NT2/D1 (cell line): ENCODE measurements around the gene RAD23B.

Experiments
- DNase-seq: peaks from one replicate; pipeline ENCODE4 v3.0.0-alpha.2; 2011; ENCODE audit warnings: low read depth, low spot score
- H3K27me3 ChIP-seq: 2 replicates; pipeline ENCODE4 v1.6.0; 2011; ENCODE audit warnings: mild to moderate bottlenecking; ENCODE audit not compliant: insufficient read length, insufficient read depth
- H3K36me3 ChIP-seq: 2 replicates; pipeline ENCODE4 v1.6.1; 2011; ENCODE audit warnings: mild to moderate bottlenecking, low read length, mixed read lengths; ENCODE audit not compliant: insufficient read depth, insufficient read length
- H3K4me1 ChIP-seq: 2 replicates; pipeline ENCODE4 v1.5.1; 2011; ENCODE audit not compliant: insufficient read depth, insufficient read length
- H3K4me3 ChIP-seq: 2 replicates; pipeline ENCODE4 v1.5.1; 2011; ENCODE audit warnings: low read depth; ENCODE audit not compliant: insufficient read length
- H3K9ac ChIP-seq: 2 replicates; pipeline ENCODE4 v1.6.0; 2011; ENCODE audit warnings: low read depth; ENCODE audit not compliant: insufficient read length
- H3K9me3 ChIP-seq: 2 replicates; pipeline ENCODE4 v1.5.1; 2011; ENCODE audit warnings: mild to moderate bottlenecking, low read length; ENCODE audit not compliant: insufficient read depth
- SUZ12 ChIP-seq: IDR thresholded peaks from 2 replicates; pipeline ENCODE4 v1.6.1; 2011; ENCODE audit not compliant: insufficient read length, insufficient read depth; ENCODE audit errors: extremely low read depth
- YY1 ChIP-seq: IDR thresholded peaks from 2 replicates; pipeline ENCODE4 v1.6.1; 2011; ENCODE audit not compliant: insufficient read length, insufficient read depth
- ZNF274 ChIP-seq: IDR thresholded peaks from 2 replicates; pipeline ENCODE4 v1.6.1; 2011; ENCODE audit warnings: mild to moderate bottlenecking, low read depth, low read length

RAD23B gene

GRCh38 chr9:107375001-107375400 lies 91.9 kb downstream of the RAD23B start:
- H3K9ac ChIP-seq, result no peak overlapping the region

GRCh38 chr9:107375651-107376369 lies 92.7 kb downstream of the RAD23B start:
- H3K4me1 ChIP-seq, result no peaks in the 10 kb centered on the region
- DNase-seq, result no peak

More at GRCh38 chr9:107375001-107375400, 91.9 kb downstream of the RAD23B start:
- DNase-seq, result no peak
- no peaks in the 10 kb centered on the region for H3K4me1 ChIP-seq
- no peaks in the 10 kb centered on the region for H3K36me3 ChIP-seq
- no peak overlapping the region for H3K4me3 ChIP-seq
- TF ChIP-seq SUZ12 (no peak), YY1 (no peak), ZNF274 (no peak)
- H3K9me3 ChIP-seq, result no peaks in the 10 kb centered on the region
- H3K27me3 ChIP-seq, result no peaks in the 10 kb centered on the region

GRCh38 chr9:107378006-107378405 lies 94.9 kb downstream of the RAD23B start:
- Histone ChIP-seq H3K9ac (no peak overlapping the region), H3K4me1 (no peaks in the 10 kb centered on the region), H3K36me3 (no peaks in the 10 kb centered on the region), H3K27me3 (no peaks in the 10 kb centered on the region), H3K9me3 (no peaks in the 10 kb centered on the region), H3K4me3 (no peak overlapping the region)
- DNase-seq, result no peak
- TF ChIP-seq YY1 (no peak), SUZ12 (no peak), ZNF274 (no peak)

More at GRCh38 chr9:107375651-107376369, 92.7 kb downstream of the RAD23B start:
- Histone ChIP-seq H3K4me3 (no peak overlapping the region), H3K36me3 (no peaks in the 10 kb centered on the region), H3K9me3 (no peaks in the 10 kb centered on the region), H3K9ac (no peak overlapping the region), H3K27me3 (no peaks in the 10 kb centered on the region)
- TF ChIP-seq YY1 (no peak), ZNF274 (no peak), SUZ12 (no peak)
